OCI-LY1 (cell line): ENCODE results near the gene PTTG2.

ENCODE experiments used
- H2AFZ ChIP-seq: fragments of 200-600 bp; sonication (generic), shearing (Covaris generic); 2 replicates; pipeline ENCODE4 v1.6.0; 2014; ENCODE audit warnings: antibody characterized with exemption, mild to moderate bottlenecking, low read length
- H3F3A ChIP-seq: fragments of 200-600 bp; sonication (generic), shearing (Covaris generic); 2 replicates; pipeline ENCODE4 v1.6.0; 2014; ENCODE audit warnings: mild to moderate bottlenecking, antibody characterized with exemption, low read length, moderate library complexity; ENCODE audit not compliant: insufficient read depth
- H3K27ac ChIP-seq: fragments of 200-600 bp; sonication (generic); 2 replicates; pipeline ENCODE4 v1.5.1; 2014; ENCODE audit warnings: low read length, mixed run types, mild to moderate bottlenecking, low read depth; ENCODE audit not compliant: poor library complexity, severe bottlenecking
- H3K27me3 ChIP-seq: fragments of 200-600 bp; sonication (generic); 2 replicates; pipeline ENCODE4 v1.6.0; 2014; ENCODE audit warnings: antibody characterized with exemption, mild to moderate bottlenecking, low read length, moderate library complexity; ENCODE audit not compliant: insufficient read depth
- H3K36me3 ChIP-seq: fragments of 200-600 bp; sonication (generic); 2 replicates; pipeline ENCODE4 v1.6.1; 2014; ENCODE audit warnings: mild to moderate bottlenecking, antibody characterized with exemption, low read length, moderate library complexity, mixed read lengths; ENCODE audit not compliant: insufficient read depth
- H3K4me1 ChIP-seq: fragments of 200-600 bp; sonication (generic); 2 replicates; pipeline ENCODE4 v1.5.1; 2014; ENCODE audit warnings: mild to moderate bottlenecking, low read length, moderate library complexity; ENCODE audit not compliant: insufficient read depth, severe bottlenecking
- H3K4me2 ChIP-seq: fragments of 200-600 bp; sonication (generic), shearing (Covaris generic); 2 replicates; pipeline ENCODE4 v1.6.1; 2014; ENCODE audit warnings: low read length
- H3K4me3 ChIP-seq: fragments of 200-600 bp; sonication (generic); 2 replicates; pipeline ENCODE4 v1.5.1; 2014; ENCODE audit warnings: low read length, low read depth, mild to moderate bottlenecking, mixed read lengths; ENCODE audit not compliant: poor library complexity, severe bottlenecking
- H3K79me2 ChIP-seq: fragments of 200-600 bp; shearing (Covaris generic); 2 replicates; pipeline ENCODE4 v1.6.1; 2016; ENCODE audit warnings: mixed run types, low read length, mixed read lengths; ENCODE audit not compliant: insufficient read depth
- H3K9ac ChIP-seq: fragments of 200-600 bp; sonication (generic), shearing (Covaris generic); 2 replicates; pipeline ENCODE4 v1.6.1; 2014; ENCODE audit warnings: mild to moderate bottlenecking, low read length, mixed read lengths
- H3K9me2 ChIP-seq: fragments of 200-600 bp; sonication (generic), shearing (Covaris generic); 2 replicates; pipeline ENCODE4 v1.6.1; 2014; ENCODE audit warnings: low read depth, mild to moderate bottlenecking, low read length, mixed read lengths
- H3K9me3 ChIP-seq: fragments of 200-600 bp; shearing (Covaris generic); 2 replicates; pipeline ENCODE4 v1.6.1; 2014; ENCODE audit warnings: low read length, mixed read lengths
- H4K20me1 ChIP-seq: fragments of 200-600 bp; sonication (generic), shearing (Covaris generic); 2 replicates; pipeline ENCODE4 v1.6.0; 2016; ENCODE audit warnings: mild to moderate bottlenecking, low read length; ENCODE audit not compliant: insufficient read depth
- CTCF ChIP-seq: fragments of 200-600 bp; sonication (generic), shearing (Covaris generic); IDR thresholded peaks from 2 replicates; pipeline ENCODE4 v1.5.1; 2017; ENCODE audit warnings: mild to moderate bottlenecking, antibody characterized with exemption, low read length, moderate library complexity, mixed read lengths
- EZH2 ChIP-seq: fragments of 200-600 bp; sonication (generic), shearing (Covaris generic); IDR thresholded peaks from 2 replicates; pipeline ENCODE4 v1.8.0; 2017; ENCODE audit warnings: borderline replicate concordance, mixed run types, mild to moderate bottlenecking, antibody characterized with exemption, low read length, moderate library complexity, mixed read lengths

The PTTG2 gene

GRCh38 chr4:37960679-37961450 lies 667 bp downstream of the PTTG2 start:
- H3K27me3 ChIP-seq = no peaks in the 10 kb centered on the region
- 0 out of 2 replicates have a peak, but pooled peaks cover 4% of the 10 kb centered on the region for H3K9me3 ChIP-seq
- peaks cover 19% of the 10 kb centered on the region for H3K4me1 ChIP-seq
- no peak overlapping the region for H3K9ac ChIP-seq
- no peak overlapping the region for H2AFZ ChIP-seq
- H3F3A ChIP-seq = no peaks in the 10 kb centered on the region
- H3K4me2 ChIP-seq = no peak overlapping the region
- no peak for TF ChIP-seq EZH2
- no peak for TF ChIP-seq CTCF
- no peaks in the 10 kb centered on the region for H3K79me2 ChIP-seq
- H4K20me1 ChIP-seq = no peaks in the 10 kb centered on the region
- no peak overlapping the region for H3K4me3 ChIP-seq
- H3K36me3 ChIP-seq = peaks cover 4% of the 10 kb centered on the region
- no peaks in the 10 kb centered on the region for H3K9me2 ChIP-seq
- H3K27ac ChIP-seq = no peak overlapping the region

GRCh38 chr4:37964734-37965457 lies 4.7 kb downstream of the PTTG2 start:
- no peaks in the 10 kb centered on the region for H3K79me2 ChIP-seq
- no peaks in the 10 kb centered on the region for H3F3A ChIP-seq
- no peak overlapping the region for H3K4me3 ChIP-seq
- H4K20me1 ChIP-seq = no peaks in the 10 kb centered on the region
- peak overlapping the region; percentile 5; the same call in 1 of the 2 replicates for H3K4me2 ChIP-seq
- no peaks in the 10 kb centered on the region for H3K9me2 ChIP-seq
- TF ChIP-seq CTCF = no peak
- no peak for TF ChIP-seq EZH2
- H3K4me1 ChIP-seq = peaks cover 34% of the 10 kb centered on the region
- H2AFZ ChIP-seq = no peak overlapping the region
- no peak overlapping the region for H3K9ac ChIP-seq
- H3K36me3 ChIP-seq = peaks cover 7% of the 10 kb centered on the region
- H3K27ac ChIP-seq = peak overlapping the region; percentile 41
- 0 out of 2 replicates have a peak, but pooled peaks cover 4% of the 10 kb centered on the region for H3K9me3 ChIP-seq
- H3K27me3 ChIP-seq = no peaks in the 10 kb centered on the region

- Histone ChIP-seq H2AFZ (no peak overlapping the region), H3K4me3 (no peak overlapping the region), H3K9ac (no peak overlapping the region), H3F3A (no peaks in the 10 kb centered on the region), H3K9me3 (0 out of 2 replicates have a peak, but pooled peaks cover 8% of the 10 kb centered on the region), H3K4me2 (no peak overlapping the region), H3K36me3 (peaks cover 7% of the 10 kb centered on the region), H3K27ac (no peak overlapping the region), H3K4me1 (peaks cover 41% of the 10 kb centered on the region), H3K27me3 (no peaks in the 10 kb centered on the region), H4K20me1 (no peaks in the 10 kb centered on the region), H3K79me2 (no peaks in the 10 kb centered on the region), H3K9me2 (no peaks in the 10 kb centered on the region)
- TF ChIP-seq EZH2 (no peak), CTCF (no peak)
Measured at GRCh38 chr4:37966044-37966443, 5.8 kb downstream of the PTTG2 start.
